Endothelial cell (in vitro differentiated cells): Measurements from ENCODE around the gene TARS2. TPM values are rescaled to one million over a fixed set of nuclear protein-coding genes. Genes with fewer than 3 reads are reported as not detected.

Source experiments
- DNase-seq: peaks from one replicate; pipeline ENCODE4 v3.0.0; 2021; ENCODE audit warnings: low spot score
- H3K27ac Mint-ChIP-seq: one replicate; pipeline ENCODE4 v1.8.0; 2021; ENCODE audit warnings: mixed read lengths, inconsistent platforms; ENCODE audit not compliant: unreplicated experiment
- H3K27me3 Mint-ChIP-seq: one replicate; pipeline ENCODE4 v1.8.0; 2021; ENCODE audit warnings: mild to moderate bottlenecking, moderate library complexity, mixed read lengths, inconsistent platforms; ENCODE audit not compliant: unreplicated experiment
- H3K36me3 Mint-ChIP-seq: one replicate; pipeline ENCODE4 v1.8.0; 2021; ENCODE audit warnings: mild to moderate bottlenecking, low read depth, mixed read lengths, inconsistent platforms; ENCODE audit not compliant: unreplicated experiment
- H3K4me1 Mint-ChIP-seq: one replicate; pipeline ENCODE4 v1.8.0; 2021; ENCODE audit warnings: mild to moderate bottlenecking, mixed read lengths, inconsistent platforms; ENCODE audit not compliant: unreplicated experiment
- H3K4me3 Mint-ChIP-seq: one replicate; pipeline ENCODE4 v1.8.0; 2021; ENCODE audit warnings: mild to moderate bottlenecking, mixed read lengths, inconsistent platforms; ENCODE audit not compliant: unreplicated experiment
- H3K9me3 Mint-ChIP-seq: one replicate; pipeline ENCODE4 v1.8.0; 2021; ENCODE audit warnings: mixed read lengths, inconsistent platforms; ENCODE audit not compliant: unreplicated experiment
- CTCF ChIP-seq: fragments of 200-600 bp; sonication (generic); IDR thresholded peaks from one replicate; pipeline ENCODE4 v1.5.0; 2021; ENCODE audit warnings: antibody characterized with exemption; ENCODE audit not compliant: unreplicated experiment
- microRNA-seq: library from miRNA; unstranded; fragments of <30 nt; microRNA quantifications from one replicate; pipeline ENCODE4, GENCODE V29; 2020; ENCODE audit not compliant: unreplicated experiment
- total RNA-seq: library from RNA; stranded (reverse); fragmentation: NEBNext Ultra II Directional; extraction: Animal tissue kit (Norgen Biotek cat#: 25700); gene quantifications from one replicate; pipeline ENCODE4 v1.2.1, GENCODE V29; 2021; ENCODE audit not compliant: unreplicated experiment

The TARS2 gene
- total RNA-seq, 1 donor from 2014 or later, result 16.6 TPM

- TF ChIP-seq CTCF, result no peak
- H3K4me3 Mint-ChIP-seq, result peak overlapping the region; percentile 59
- H3K36me3 Mint-ChIP-seq, result peaks cover 5% of the 10 kb centered on the region
- H3K27me3 Mint-ChIP-seq, result peaks cover 19% of the 10 kb centered on the region
- no peak overlapping the region for H3K27ac Mint-ChIP-seq
- H3K4me1 Mint-ChIP-seq, result peaks cover 11% of the 10 kb centered on the region
- no peaks in the 10 kb centered on the region for H3K9me3 Mint-ChIP-seq
- DNase-seq, result no peak
Observed at GRCh38 chr1:150555198-150555970, 68.2 kb downstream of the TARS2 start.

DNA sequence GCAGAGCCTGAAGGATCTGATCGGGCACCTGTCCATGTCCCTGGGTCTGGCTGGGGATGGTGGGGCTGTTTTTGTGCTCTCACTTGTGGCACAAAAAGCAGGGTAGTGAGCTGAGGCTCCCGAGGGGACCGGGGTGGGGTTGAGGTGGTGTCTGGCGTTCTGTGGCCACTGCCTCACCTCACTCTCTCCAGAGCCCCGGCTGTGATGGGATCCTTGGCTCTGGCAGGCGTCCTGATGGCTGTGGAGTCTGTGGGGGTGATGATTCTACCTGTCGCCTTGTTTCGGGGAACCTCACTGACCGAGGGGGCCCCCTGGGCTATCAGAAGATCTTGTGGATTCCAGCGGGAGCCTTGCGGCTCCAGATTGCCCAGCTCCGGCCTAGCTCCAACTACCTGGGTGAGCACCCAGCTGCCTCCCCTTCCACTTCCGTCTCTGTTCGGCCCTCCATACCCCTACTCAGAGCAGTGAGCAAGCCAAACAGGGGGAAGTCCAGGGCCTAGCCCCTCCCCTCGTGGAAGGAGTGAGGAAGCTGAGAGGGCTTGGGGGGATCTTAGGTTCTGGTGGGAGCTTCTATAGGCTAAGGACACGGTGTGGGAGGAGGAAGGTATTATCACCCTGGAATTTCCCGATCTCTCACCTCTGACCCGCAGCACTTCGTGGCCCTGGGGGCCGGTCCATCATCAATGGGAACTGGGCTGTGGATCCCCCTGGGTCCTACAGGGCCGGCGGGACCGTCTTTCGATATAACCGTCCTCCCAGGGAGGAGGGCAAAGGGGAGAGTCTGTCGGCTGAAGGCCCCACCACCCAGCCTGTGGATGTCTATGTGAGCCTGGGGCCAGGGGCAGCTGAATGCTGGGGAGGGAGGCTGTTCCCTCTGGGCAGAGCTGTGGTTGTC lies 69.0 kb downstream of the TARS2 start:
- Mint-ChIP-seq H3K9me3 (no peaks in the 10 kb centered on the region), H3K27ac (no peak overlapping the region), H3K36me3 (peaks cover 5% of the 10 kb centered on the region), H3K27me3 (peaks cover 19% of the 10 kb centered on the region), H3K4me3 (no peak overlapping the region), H3K4me1 (peaks cover 16% of the 10 kb centered on the region)
- TF ChIP-seq CTCF, result no peak
- no peak for DNase-seq

DNA sequence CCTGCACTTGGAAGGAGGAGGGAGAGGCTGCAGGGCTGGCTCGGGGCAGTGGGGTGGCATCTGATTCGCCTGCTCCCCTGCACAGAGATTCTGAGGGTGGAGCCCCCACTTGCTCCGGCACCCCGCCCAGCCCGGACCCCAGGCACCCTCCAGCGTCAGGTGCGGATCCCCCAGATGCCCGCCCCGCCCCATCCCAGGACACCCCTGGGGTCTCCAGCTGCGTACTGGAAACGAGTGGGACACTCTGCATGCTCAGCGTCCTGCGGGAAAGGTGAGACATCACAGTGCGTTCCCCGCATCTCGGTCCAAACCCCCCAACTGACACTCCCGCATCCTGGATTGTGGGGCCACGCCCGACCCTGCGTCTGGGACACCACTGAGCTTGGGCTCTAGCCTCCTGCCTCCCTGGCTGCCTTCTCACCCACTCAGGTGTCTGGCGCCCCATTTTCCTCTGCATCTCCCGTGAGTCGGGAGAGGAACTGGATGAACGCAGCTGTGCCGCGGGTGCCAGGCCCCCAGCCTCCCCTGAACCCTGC lies 69.9 kb downstream of the TARS2 start:
- H3K36me3 Mint-ChIP-seq, result peaks cover 5% of the 10 kb centered on the region
- no peak for TF ChIP-seq CTCF
- no peak for DNase-seq
- no peaks in the 10 kb centered on the region for H3K9me3 Mint-ChIP-seq
- H3K4me1 Mint-ChIP-seq, result peaks cover 20% of the 10 kb centered on the region
- H3K27me3 Mint-ChIP-seq, result peaks cover 22% of the 10 kb centered on the region
- H3K4me3 Mint-ChIP-seq, result no peak overlapping the region
- no peak overlapping the region for H3K27ac Mint-ChIP-seq

Small RNA genes within 50 kb of the gene (microRNA-seq; reads per million reads assigned to microRNA genes)
- gene MIR4257 (not detected), gene MIR6878 (not detected)

Other genes starting within 250 kb of the TARS2 start
- gene CA14, start 229.6 kb upstream of the TARS2 start, total RNA-seq, result 6.3 TPM
- 333 TPM for gene APH1A, start 218.4 kb upstream of the TARS2 start, total RNA-seq
- 411 TPM for gene C1orf54, start 214.6 kb upstream of the TARS2 start, total RNA-seq
- 9.1 TPM for gene CIART, start 204.9 kb upstream of the TARS2 start, total RNA-seq
- 63.1 TPM for gene MRPS21, start 193.6 kb upstream of the TARS2 start, total RNA-seq
- 78.4 TPM for gene PRPF3, start 165.9 kb upstream of the TARS2 start, total RNA-seq
- gene RPRD2, start 123.3 kb upstream of the TARS2 start, total RNA-seq, result 29.6 TPM
- gene ECM1, start 20.7 kb downstream of the TARS2 start, total RNA-seq, result 637 TPM
- 1.2 TPM for gene FALEC, start 28.3 kb downstream of the TARS2 start, total RNA-seq
- 0.36 TPM for gene ADAMTSL4, start 62.0 kb downstream of the TARS2 start, total RNA-seq
- gene MCL1, start 92.2 kb downstream of the TARS2 start, total RNA-seq, result 193 TPM
- gene ENSA, start 142.2 kb downstream of the TARS2 start, total RNA-seq, result 200 TPM
- gene GOLPH3L, start 209.7 kb downstream of the TARS2 start, total RNA-seq, result 21.5 TPM
- not detected for gene HORMAD1, start 233.5 kb downstream of the TARS2 start, total RNA-seq